HepG2 (cell line): ENCODE measurements around the gene VKORC1. TPM values are rescaled to one million over a fixed set of nuclear protein-coding genes. Genes with fewer than 3 reads are reported as not detected.

Experiments
- ATF1 ChIP-seq: IDR thresholded peaks from 2 replicates; pipeline ENCODE4 v1.6.1; 2016; ENCODE audit warnings: mild to moderate bottlenecking, control low read depth
- ATM ChIP-seq: fragments of 450-650 bp; IDR thresholded peaks from 2 replicates; pipeline ENCODE4 v1.7.1; 2017; ENCODE audit warnings: mild to moderate bottlenecking, borderline replicate concordance
- BCLAF1 ChIP-seq: fragments of 450-650 bp; IDR thresholded peaks from 2 replicates; pipeline ENCODE4 v1.6.1; 2017; ENCODE audit warnings: mild to moderate bottlenecking
- CHD4 ChIP-seq: fragments of 200-600 bp; sonication (generic); IDR thresholded peaks from 2 replicates; pipeline ENCODE4 v1.7.0; 2017; ENCODE audit warnings: mild to moderate bottlenecking, low read length, borderline replicate concordance
- DRAP1 ChIP-seq: IDR thresholded peaks from 2 replicates; pipeline ENCODE4 v1.6.1; 2016; ENCODE audit warnings: missing genetic modification reagents, missing compliant biosample characterization
- HHEX ChIP-seq: IDR thresholded peaks from 2 replicates; pipeline ENCODE4 v1.6.1; 2016; ENCODE audit warnings: control low read depth
- HIVEP1 ChIP-seq: sonication (generic); formaldehyde crosslinking; IDR thresholded peaks from 2 replicates; pipeline ENCODE4 v1.4.0; 2020; ENCODE audit warnings: mild to moderate bottlenecking, missing genetic modification reagents
- HNRNPH1 ChIP-seq: fragments of 200-400 bp; formaldehyde crosslinking; optimal IDR thresholded peaks from 2 replicates; pipeline ENCODE3; 2017; ENCODE audit warnings: mild to moderate bottlenecking, low read depth, low read length
- KAT8 ChIP-seq: IDR thresholded peaks from 2 replicates; pipeline ENCODE4 v1.6.1; 2016; ENCODE audit warnings: missing genetic modification reagents, missing compliant biosample characterization
- KLF13 ChIP-seq: sonication (generic); formaldehyde crosslinking; IDR thresholded peaks from 2 replicates; pipeline ENCODE4 v1.4.0; 2020; ENCODE audit warnings: mild to moderate bottlenecking, missing genetic modification reagents
- MYC ChIP-seq: sonication (generic); formaldehyde crosslinking; IDR thresholded peaks from 2 replicates; pipeline ENCODE4 v1.9.0; 2021; ENCODE audit warnings: missing genetic modification reagents, borderline replicate concordance
- POLR2A ChIP-seq, 2 experiments: IDR thresholded peaks; 2 replicates each; pipeline ENCODE4 v1.6.1; 2011; ENCODE audit warnings: low read depth in 2 of 2, low read length in 2 of 2, mild to moderate bottlenecking in 1 of 2, moderate library complexity in 1 of 2; ENCODE audit not compliant: insufficient read depth in 1 of 2
- SP140L ChIP-seq: sonication (generic); formaldehyde crosslinking; IDR thresholded peaks from 2 replicates; pipeline ENCODE4 v1.4.0; 2020; ENCODE audit warnings: missing genetic modification reagents, borderline replicate concordance
- STAT5B ChIP-seq: sonication (generic); formaldehyde crosslinking; IDR thresholded peaks from 2 replicates; pipeline ENCODE4 v1.4.0; 2020; ENCODE audit warnings: missing genetic modification reagents
- ZKSCAN8 ChIP-seq: IDR thresholded peaks from 2 replicates; pipeline ENCODE4 v1.6.1; 2016; ENCODE audit warnings: borderline replicate concordance, missing genetic modification reagents, missing compliant biosample characterization
- ZNF432 ChIP-seq: sonication (generic); formaldehyde crosslinking; IDR thresholded peaks from 2 replicates; pipeline ENCODE4 v1.5.0; 2020; ENCODE audit warnings: missing genetic modification reagents, mild to moderate bottlenecking, borderline replicate concordance
- ZNF576 ChIP-seq: sonication (generic); formaldehyde crosslinking; IDR thresholded peaks from 2 replicates; pipeline ENCODE4 v1.4.0; 2020; ENCODE audit warnings: mild to moderate bottlenecking, missing genetic modification reagents
- ZNF674 ChIP-seq: sonication (generic); formaldehyde crosslinking; IDR thresholded peaks from 2 replicates; pipeline ENCODE4 v1.5.0; 2020; ENCODE audit warnings: low read depth, mild to moderate bottlenecking, missing genetic modification reagents
- ZNF691 ChIP-seq: sonication (generic); formaldehyde crosslinking; IDR thresholded peaks from 2 replicates; pipeline ENCODE4 v1.4.0; 2020; ENCODE audit warnings: missing genetic modification reagents, low read depth, mild to moderate bottlenecking, borderline replicate concordance
- ZNF709 ChIP-seq: sonication (generic); formaldehyde crosslinking; IDR thresholded peaks from 2 replicates; pipeline ENCODE4 v1.5.0; 2020; ENCODE audit warnings: mild to moderate bottlenecking, missing genetic modification reagents
- ZNF784 ChIP-seq: sonication (generic); formaldehyde crosslinking; IDR thresholded peaks from 2 replicates; pipeline ENCODE4 v1.5.1; 2020; ENCODE audit warnings: missing genetic modification reagents, mild to moderate bottlenecking, borderline replicate concordance
- ZNF839 ChIP-seq: sonication (generic); formaldehyde crosslinking; IDR thresholded peaks from 2 replicates; pipeline ENCODE4 v1.4.0; 2020; ENCODE audit warnings: missing genetic modification reagents, mild to moderate bottlenecking, borderline replicate concordance
- polyA plus RNA-seq, 8 experiments: library from polyadenylated mRNA; depleted of rRNA in 3 of 8; stranded (reverse) in 7 of 8; unstranded in 1 of 8; fragments of >200 nt; fragmentation: Illumina TruSeq in 4 of 8; extraction: Trizol in 4 of 8; gene quantifications; 2 replicates each; pipeline versions ENCODE4 v1.2.1 to v1.2.3, GENCODE V29; 2011 to 2016; ENCODE audit warnings: low read depth in 4 of 8, missing spikeins in 1 of 8, mixed read lengths in 1 of 8; ENCODE audit not compliant: insufficient read depth in 1 of 8
- total RNA-seq, 5 experiments: library from RNA; depleted of rRNA; stranded (reverse); fragments of >200 nt; fragmentation: Illumina TruSeq; extraction: Trizol; gene quantifications; 2 replicates each; pipeline ENCODE4 v1.2.3, GENCODE V29; 2016; ENCODE audit warnings: low read depth in 1 of 5

The VKORC1 gene
- total and polyA plus RNA-seq, 2 of the 13 experiments (the other 11 are each of a cell fraction or from before 2014, with no cell fraction given) = 141 to 615 TPM

- TF ChIP-seq BCLAF1 (no peak), HIVEP1 (CRISPR knock-in tag) (no peak), STAT5B (no peak), CHD4 (peak; percentile 82; the same call in 1 of the 2 replicates), HHEX (CRISPR knock-in tag) (no peak), KLF13 (CRISPR knock-in tag) (no peak), SP140L (CRISPR knock-in tag) (0 out of 2 replicates have a peak, but pooled peaks have one; percentile 10), ATM (no peak), MYC (CRISPR knock-in tag) (no peak), HNRNPH1 (no peak), ZNF691 (no peak), DRAP1 (CRISPR knock-in tag) (no peak), ZNF674 (CRISPR knock-in tag) (no peak), ZKSCAN8 (CRISPR knock-in tag) (no peak), ZNF432 (CRISPR knock-in tag) (peak; percentile 43; the same call in 1 of the 2 replicates), POLR2A (IDR thresholded peaks at IDR 0.05; ENCODE audit: insufficient read depth in 1 of 2, low read depth in 2 of 2, low read length in 2 of 2) (0 out of 4 replicates have a peak, but pooled peaks of 1 of the 2 experiments have one; percentile 17), ZNF709 (CRISPR knock-in tag) (peak; percentile 54; the same call in 1 of the 2 replicates), ZNF839 (CRISPR knock-in tag) (no peak; the same call in 1 of the 2 replicates), ZNF576 (CRISPR knock-in tag) (no peak), KAT8 (0 out of 2 replicates have a peak, but pooled peaks have one; percentile 18), ATF1 (CRISPR knock-in tag) (no peak), ZNF784 (CRISPR knock-in tag) (no peak)
Measured at GRCh38 chr16:31072540-31073141, 22.0 kb downstream of the VKORC1 start (continued).
